ENCODE measurements around the gene TXNRD2.

TXNRD2 gene

GRCh38 chr22:19979712-19980493 is 38.3 kb upstream of the TXNRD2 start:
- DNase-seq = no peak

- no peak for DNase-seq
These were observed 37.1 kb upstream of the TXNRD2 start for GRCh38 chr22:19978748-19979147.

DNA sequence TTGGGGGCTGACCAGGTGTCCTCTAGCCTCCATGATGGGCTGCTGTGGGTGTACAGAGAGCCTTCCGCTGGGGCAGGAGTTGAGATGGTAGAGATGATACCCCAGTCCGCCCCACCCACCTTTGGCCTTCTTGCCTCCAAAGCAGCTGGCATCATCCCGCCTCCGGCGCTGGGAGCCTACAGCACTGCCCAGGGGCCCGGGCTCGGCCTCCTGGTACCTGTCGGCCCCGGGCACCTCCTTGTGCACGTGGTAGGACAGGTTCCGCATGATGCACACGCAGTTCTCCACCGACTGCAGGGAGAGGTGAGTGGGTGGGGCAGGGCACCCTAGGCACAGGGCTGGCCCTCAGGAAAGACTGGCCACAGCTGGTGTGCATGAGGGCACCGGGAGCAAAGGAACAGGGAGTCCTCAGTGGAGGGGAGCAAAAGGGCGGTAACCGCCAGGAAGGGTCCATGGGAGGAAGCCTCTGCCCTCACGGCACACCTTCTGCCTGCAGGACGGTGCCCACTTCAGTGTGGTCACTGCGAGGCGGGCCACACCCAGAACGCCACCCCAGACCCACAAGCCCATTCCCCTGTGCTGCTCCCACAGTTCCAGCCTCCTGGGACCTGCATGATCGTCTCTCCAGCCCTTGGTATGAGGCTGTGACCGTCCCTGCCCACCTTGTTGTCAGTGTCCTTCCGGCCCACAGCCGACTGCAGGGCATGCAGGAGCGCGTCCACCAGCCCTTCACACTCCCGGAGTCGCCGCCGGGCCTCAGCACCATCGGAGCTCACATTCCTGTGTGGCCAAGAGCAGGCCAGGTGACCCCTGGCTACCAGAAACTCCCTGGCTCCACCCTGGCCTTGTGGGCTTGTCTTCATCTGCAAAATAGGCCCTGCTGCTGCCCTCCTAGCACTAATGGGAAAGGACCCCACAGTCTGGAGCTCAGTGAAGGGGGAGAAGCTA is 36.0 kb upstream of the TXNRD2 start:
- DNase-seq = no peak

- DNase-seq = no peak
These were observed 35.1 kb upstream of the TXNRD2 start for GRCh38 chr22:19976671-19977070.

DNA sequence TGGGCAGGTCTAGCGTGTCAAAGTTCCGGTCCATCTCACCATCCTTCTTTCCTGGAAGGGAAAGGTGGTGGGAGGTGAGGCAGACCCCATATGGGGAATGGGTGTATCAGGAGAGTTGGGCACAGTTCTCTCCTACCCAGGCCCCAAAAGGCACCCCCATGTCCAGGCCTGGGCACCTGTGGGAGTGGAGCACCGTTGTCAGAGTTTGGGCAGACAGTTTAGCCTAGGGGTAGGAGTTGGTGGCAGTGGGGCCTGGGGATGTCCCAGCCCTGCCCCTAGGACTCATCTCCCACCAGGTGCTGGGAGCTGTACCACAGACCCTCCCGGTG is 34.1 kb upstream of the TXNRD2 start:
- DNase-seq = no peak

GRCh38 chr22:19974935-19975706 is 33.5 kb upstream of the TXNRD2 start:
- DNase-seq = peak; percentile 83

DNA sequence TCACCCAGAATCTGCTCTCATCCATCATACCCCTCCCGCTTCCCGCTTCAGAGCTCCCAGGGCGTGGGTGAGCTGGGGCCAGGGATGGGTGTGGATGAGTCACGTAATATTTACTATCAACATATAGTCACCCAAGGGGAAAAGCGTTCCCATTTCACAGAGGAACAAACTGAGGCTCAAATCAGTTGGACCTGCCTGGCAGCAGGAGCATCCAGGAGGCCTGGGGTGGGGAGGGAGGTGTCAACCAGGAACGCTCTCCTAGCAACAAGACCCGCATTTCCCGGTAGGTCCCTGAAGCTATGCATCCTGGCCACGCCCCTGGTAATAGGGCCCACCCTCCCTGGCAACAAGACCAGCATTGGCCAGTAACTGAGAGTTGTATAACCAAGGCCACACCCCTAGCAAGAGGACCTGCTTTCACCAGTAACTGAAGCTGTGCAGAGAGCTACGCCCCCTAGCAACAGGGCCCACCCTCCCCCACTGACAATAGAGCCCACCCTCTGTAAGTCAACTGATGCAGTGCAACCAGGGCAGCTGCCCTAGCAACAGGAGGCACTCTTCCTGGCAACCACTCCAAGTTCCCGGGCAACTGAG is 32.7 kb upstream of the TXNRD2 start:
- DNase-seq = peak; percentile 83

DNA sequence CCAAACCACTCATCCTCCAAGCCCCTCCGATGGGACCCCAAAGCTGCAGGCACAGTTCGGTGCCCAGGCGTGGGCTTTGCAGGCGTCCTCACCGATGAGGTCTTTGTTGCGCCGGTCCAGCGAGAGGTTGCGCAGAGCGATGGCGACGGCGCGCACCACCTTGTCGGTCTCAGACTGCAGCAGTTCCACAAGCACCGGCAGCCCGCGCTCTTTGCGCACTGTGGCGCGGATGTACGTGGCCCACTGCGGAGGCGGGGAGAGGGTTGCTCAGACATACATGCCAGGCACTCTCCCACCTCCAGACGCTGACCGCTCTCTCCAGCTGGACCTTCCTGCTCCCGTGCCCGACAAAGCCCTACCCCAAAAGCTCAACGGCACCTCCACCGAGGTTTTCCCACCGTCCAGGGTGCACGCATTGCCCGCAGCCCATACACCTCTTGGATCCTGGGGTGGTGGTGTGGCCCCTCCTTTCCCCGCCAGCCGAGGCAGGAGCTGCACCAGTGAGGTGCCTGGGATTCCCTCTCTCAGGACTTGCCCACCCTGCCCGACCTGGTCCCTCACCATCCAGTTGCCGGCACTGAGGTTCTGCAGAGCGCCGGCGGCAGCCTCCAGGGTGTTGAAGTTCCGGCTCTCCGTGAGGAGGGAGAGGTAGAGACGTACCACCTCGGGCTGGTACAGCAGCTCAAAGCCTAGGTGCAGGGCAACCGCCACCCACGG is 32.1 kb upstream of the TXNRD2 start:
- DNase-seq = no peak

GRCh38 chr22:19972652-19973550 is 31.3 kb upstream of the TXNRD2 start:
- DNase-seq = no peak

GRCh38 chr22:19972251-19972650 is 30.6 kb upstream of the TXNRD2 start:
- no peak for DNase-seq

DNA sequence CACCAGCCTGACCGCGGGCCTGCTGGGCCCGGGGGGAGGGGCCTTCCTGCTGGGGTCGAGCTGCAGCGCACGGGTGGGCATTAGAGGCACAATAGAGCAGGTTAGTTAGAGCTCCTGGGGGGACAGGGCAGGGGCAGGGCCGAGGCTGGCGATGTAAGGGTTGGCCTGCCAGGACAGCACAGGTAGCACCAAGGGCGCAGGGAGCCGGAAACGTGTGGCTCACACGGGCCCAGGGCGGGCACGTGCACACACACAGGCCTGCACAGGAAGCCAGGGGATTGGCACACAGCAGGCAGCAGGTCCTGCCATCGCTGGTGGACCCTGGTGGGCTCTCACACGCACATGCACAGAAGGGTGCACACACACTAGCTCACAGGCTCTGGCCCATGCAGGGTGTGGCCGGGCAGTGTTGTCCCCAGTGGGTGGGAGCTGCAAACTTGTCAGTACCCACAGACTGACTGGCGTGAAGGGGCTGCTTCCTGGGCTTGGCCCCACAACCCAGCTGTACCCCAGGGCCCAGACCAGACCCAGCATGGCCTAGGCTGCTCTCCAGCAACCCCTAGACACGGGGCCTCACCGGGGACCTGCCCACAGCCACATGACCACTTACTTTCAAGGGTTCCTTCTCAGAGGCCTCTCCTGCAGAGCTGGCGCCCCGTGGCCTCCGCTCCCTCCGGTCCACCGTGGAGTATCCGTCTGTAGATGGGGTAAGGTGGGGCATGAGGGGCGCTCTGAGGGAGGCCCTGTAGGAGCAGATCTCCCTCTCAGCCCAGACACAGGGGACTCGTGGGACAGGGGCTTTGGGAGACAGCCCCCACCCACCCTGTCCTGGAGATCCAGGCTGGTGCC is 29.9 kb upstream of the TXNRD2 start:
- DNase-seq = no peak

DNA sequence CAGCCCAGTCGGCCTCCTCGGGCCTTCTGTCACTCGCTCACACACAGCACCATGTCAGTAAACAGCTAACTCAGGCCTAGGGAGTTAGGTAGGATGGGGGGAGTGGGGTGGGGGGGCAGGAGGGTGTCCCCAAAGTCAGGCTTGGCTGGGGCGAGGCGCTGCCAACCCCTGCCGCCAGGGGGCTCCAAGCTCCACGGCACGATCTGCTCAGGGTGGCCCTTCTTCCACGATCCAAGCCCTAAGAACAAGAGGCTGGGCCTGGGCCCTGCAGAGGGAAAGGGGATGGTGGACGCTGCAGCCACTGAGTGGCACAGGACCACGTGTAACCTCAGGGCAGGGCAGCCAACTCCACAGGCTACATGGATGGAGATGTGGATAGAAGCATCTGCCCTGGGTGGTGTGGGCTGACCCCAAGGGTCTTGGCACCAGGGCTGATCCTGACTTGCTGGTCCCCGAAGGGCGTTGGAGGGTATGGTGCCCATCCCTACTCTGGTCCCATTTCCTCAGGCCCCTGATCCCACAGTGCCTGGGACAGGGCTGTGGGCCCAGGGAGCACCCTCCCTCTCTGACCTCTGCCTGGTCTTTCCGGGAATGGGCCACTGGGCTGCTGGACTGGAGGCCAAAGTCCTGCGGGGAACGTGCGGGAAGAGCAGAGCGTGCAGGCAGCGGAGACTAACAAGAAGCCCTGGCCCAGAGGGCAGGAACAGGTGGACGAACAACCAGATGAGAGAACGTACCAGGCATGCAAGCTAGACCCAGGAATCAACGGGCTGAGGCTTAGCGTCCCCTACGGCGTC is 29.1 kb upstream of the TXNRD2 start:
- peak; percentile 85 for DNase-seq

DNA sequence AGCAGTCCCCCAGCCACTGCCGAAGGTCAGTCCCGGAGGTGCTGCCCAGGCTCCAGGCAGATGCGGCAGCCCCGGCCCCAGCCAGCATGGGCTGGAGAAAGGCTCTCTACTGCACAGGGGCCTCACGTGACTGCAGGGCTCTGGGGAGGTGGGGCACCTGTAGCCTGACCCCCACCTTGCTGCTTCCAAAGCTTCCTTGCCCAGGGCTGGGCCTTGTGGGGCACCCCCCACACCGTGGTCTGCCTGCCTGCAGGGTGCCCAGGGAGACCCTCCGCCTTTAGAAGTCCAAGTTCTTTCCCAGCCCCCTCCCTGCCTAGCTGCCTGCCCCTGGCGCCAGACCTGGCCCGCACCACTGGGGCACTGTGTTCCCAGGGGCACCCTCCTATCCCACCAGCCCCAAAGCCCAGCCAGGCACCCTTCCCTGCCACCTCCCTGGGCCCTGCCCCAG is 28.4 kb upstream of the TXNRD2 start:
- DNase-seq = no peak

DNA sequence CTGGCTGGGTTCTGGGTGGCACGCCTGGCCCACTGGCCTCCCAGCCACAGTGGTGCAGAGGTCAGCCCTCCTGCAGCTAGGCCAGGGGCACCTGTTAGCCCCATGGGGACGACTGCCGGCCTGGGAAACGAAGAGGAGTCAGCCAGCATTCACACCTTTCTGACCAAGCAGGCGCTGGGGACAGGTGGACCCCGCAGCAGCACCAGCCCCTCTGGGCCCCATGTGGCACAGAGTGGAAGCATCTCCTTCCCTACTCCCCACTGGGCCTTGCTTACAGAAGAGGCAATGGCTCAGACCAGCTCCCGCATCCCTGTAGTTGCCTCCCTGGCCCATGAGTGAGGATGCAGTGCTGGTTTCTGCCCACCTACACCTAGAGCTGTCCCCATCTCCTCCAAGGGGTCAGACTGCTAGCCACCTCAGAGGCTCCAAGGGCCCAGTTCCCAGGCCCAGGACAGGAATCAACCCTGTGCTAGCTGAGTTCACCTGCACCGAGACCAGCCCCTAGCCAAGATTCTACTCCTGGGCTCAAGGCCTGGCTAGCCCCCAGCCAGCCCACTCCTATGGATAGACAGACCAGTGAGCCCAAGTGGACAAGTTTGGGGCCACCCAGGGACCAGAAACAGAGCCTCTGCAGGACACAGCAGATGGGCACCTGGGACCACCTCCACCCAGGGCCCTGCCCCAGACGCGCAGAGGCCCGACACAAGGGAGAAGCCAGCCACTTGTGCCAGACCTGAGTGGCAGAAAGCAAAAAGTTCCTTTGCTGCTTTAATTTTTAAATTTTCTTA is 27.7 kb upstream of the TXNRD2 start:
- no peak for DNase-seq

DNA sequence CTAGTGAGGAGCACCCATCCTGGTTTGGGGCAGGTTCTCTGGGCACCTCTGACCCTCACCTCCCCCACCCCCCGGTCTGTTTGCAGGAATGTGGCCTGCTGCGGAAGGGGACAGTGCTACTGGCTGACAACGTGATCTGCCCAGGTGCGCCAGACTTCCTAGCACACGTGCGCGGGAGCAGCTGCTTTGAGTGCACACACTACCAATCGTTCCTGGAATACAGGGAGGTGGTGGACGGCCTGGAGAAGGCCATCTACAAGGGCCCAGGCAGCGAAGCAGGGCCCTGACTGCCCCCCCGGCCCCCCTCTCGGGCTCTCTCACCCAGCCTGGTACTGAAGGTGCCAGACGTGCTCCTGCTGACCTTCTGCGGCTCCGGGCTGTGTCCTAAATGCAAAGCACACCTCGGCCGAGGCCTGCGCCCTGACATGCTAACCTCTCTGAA is 26.9 kb upstream of the TXNRD2 start:
- no peak for DNase-seq

- DNase-seq = no peak
These were observed 26.3 kb upstream of the TXNRD2 start for GRCh38 chr22:19967850-19968449.

DNA sequence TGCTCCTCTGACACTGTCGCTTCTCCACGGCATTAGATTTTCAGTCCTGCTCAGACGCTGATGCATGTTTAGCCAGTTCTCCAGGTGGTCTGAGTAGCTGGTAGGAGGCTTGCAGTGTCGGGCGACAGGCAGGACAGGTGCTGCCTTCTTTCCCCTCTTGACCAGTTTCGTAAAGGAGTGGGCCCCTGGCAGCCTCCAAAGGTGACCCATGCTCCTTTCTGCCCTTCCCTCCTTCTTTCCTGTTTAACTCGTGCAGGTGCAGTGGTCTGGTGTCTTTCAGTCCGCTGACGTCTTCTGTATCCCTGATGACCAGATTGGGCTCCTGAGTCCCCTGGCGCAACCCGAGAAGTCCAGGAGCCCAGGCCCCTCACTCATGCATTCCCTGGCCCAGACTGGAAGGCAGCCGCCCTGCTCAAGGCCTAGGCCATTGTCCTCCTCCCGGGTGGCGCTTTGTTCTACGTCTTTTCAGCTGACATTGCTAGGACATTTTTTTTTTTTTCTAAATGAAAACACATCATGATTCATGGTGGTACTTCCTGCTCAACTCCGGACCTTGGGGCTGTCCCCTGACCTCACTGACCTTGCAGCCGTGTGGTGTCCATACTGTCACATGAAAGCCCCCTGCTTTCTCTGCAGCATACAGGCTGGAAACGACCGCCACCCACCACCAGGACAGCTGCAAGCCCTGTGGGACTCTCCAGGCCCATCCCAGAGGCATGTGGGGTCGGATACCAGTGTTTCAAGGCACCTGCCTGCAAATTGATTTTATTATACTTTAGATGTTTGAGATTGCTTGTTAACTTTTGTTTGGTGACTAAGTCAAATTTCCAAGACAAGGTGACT is 25.5 kb upstream of the TXNRD2 start:
- DNase-seq = no peak
